Spleen (tissue), 11 donors: ENCODE results near the gene ASTN1. TPM values are rescaled to one million over a fixed set of nuclear protein-coding genes. Genes with fewer than 3 reads are reported as not detected.

Experiments
- DNase-seq: peaks from one replicate; pipeline ENCODE4 v3.0.0-alpha.2; 2020
- H3K27ac ChIP-seq, 8 donors: fragments of 200-600 bp; sonication (generic) in 7 of 8; 1 replicate in 4 of 8; 2 replicates in 4 of 8; pipeline versions ENCODE4 v1.5.0 to v1.8.0; 2016 to 2021; ENCODE audit warnings: inconsistent platforms in 4 of 8, mild to moderate bottlenecking in 4 of 8, moderate library complexity in 1 of 8
- H3K27me3 ChIP-seq, 7 donors: fragments of 200-600 bp; sonication (generic) in 6 of 7; replicated peaks in 1 of 7; 1 replicate in 4 of 7; 2 replicates in 3 of 7; pipeline versions ENCODE4 v1.5.0 to v1.8.0; 2016 to 2021; ENCODE audit warnings: inconsistent platforms in 3 of 7, mild to moderate bottlenecking in 1 of 7
- H3K36me3 ChIP-seq, 6 donors: fragments of 200-600 bp; sonication (generic) in 5 of 6; 1 replicate in 4 of 6; 2 replicates in 2 of 6; pipeline versions ENCODE4 v1.5.0 to v1.8.0; 2016 to 2021; ENCODE audit warnings: inconsistent platforms in 2 of 6
- H3K4me1 ChIP-seq, 6 donors: fragments of 200-600 bp; sonication (generic) in 5 of 6; 1 replicate in 3 of 6; 2 replicates in 3 of 6; pipeline versions ENCODE4 v1.5.0 to v1.8.0; 2016 to 2021; ENCODE audit warnings: inconsistent platforms in 3 of 6
- H3K4me3 ChIP-seq, 8 donors: fragments of 200-600 bp; sonication (generic) in 7 of 8; 1 replicate in 4 of 8; 2 replicates in 4 of 8; pipeline versions ENCODE4 v1.5.0 to v1.8.0; 2016 to 2021; ENCODE audit warnings: inconsistent platforms in 4 of 8, mild to moderate bottlenecking in 4 of 8, moderate library complexity in 2 of 8
- H3K9me3 ChIP-seq, 8 donors: fragments of 200-600 bp; sonication (generic) in 7 of 8; 1 replicate in 4 of 8; 2 replicates in 4 of 8; pipeline versions ENCODE4 v1.5.0 to v1.8.0; 2016 to 2021; ENCODE audit warnings: inconsistent platforms in 4 of 8
- POLR2A ChIP-seq, 3 donors: fragments of 450-650 bp; IDR thresholded peaks; one replicate each; pipeline ENCODE4 v1.5.1; 2017; ENCODE audit warnings: antibody characterized with exemption in 3 of 3, mild to moderate bottlenecking in 1 of 3
- POLR2AphosphoS5 ChIP-seq, 3 donors: sonication (generic); formaldehyde crosslinking; IDR thresholded peaks; one replicate each; pipeline ENCODE4 v1.5.1; 2017; ENCODE audit warnings: antibody characterized with exemption in 3 of 3
- WGBS, 5 donors: extraction: QIAGEN DNeasy Blood & Tissue Kit in 3 of 5; methylation state at CpG; one replicate each; pipeline versions ENCODE4 v1.1.5 to v1.1.7; 2013 to 2018; 5-methylcytosine and 5-hydroxymethylcytosine counted together
- intact Hi-C: fragments of 100-400 bp; cut with DNase I; formaldehyde crosslinking; loops from one replicate; pipeline ENCODE4 v1.15.0; 2023; ENCODE audit warnings: low total_unique reads
- polyA plus RNA-seq, 3 donors: library from polyadenylated mRNA; stranded (reverse); fragments of 200-250 nt; gene quantifications; one replicate each; pipeline ENCODE4 v1.2.1, GENCODE V29; 2013
- total RNA-seq, 7 donors: library from RNA; depleted of rRNA in 3 of 7; stranded (reverse); fragments of >200 nt in 3 of 7; fragmentation: NEBNext Ultra II Directional in 4 of 7; extraction: Animal tissue kit (Norgen Biotek cat#: 25700) in 4 of 7; gene quantifications; one replicate each; pipeline versions ENCODE4 v1.1.0 to v1.2.1, GENCODE V29; 2016 to 2021
- TF ChIP-seq, protein P1 (sequence below), 11 experiments: fragments of 200-600 bp in 7 of 11; fragments of 450-650 bp in 4 of 11; sonication (generic) in 4 of 11; IDR thresholded peaks in 8 of 11; conservative IDR thresholded peaks in 3 of 11; 1 replicate in 7 of 11; 2 replicates in 4 of 11; pipeline versions ENCODE4 v1.4.0 to v1.8.0; 2016 to 2021; ENCODE audit warnings: antibody characterized with exemption in 11 of 11, inconsistent platforms in 4 of 11, mild to moderate bottlenecking in 1 of 11
- donor health status: healthy with polysubstance abuse.
- donor health status: DM: no; HTN: no; CAD: no; lungs with moderate emphysema.
- donor health status: DM: no; HTN: no; CAD: no.
- donor health status: Bipolar disorder and iron deficiency.
- donor health status: healthy.
- donor health status: DM: no; HTN: no; CAD: no.
- donor health status: DM: yes; HTN: yes; CAD: no.

Gene ASTN1
- total and polyA plus RNA-seq, 10 donors = 0.56 to 7.5 (median 4.2) TPM

DNA sequence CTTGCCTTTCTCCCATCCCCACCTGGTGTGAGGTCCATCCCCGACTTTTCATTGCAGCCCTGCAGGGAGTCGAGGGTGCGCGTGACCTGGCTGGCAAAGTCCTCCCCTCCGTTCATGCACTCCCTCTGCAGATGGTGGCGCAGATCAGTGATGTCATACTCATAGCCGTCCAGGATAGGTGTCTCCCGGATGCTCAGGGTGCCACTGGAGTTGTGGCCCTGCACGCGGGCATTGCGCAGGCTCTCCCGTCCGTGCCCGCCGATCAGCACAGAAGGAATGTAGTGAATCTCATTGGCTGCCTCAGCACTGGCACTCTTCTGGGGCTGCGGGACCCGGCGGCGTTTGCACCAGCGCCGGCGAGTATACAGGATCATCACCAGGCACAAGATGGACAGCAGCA lies 132.1 kb downstream of the ASTN1 start:
- Histone ChIP-seq H3K36me3 (no peaks in the 10 kb centered on the region), H3K4me3 (no peak overlapping the region), H3K4me1 (no peaks in the 10 kb centered on the region), H3K27me3 (no peaks in the 10 kb centered on the region), H3K9me3 (no peaks in the 10 kb centered on the region), H3K27ac (no peak overlapping the region)
- TF ChIP-seq POLR2A (IDR thresholded peaks at IDR 0.05) (no peak), POLR2AphosphoS5 (IDR thresholded peaks at IDR 0.05) (no peak)
- TF ChIP-seq, protein P1, sequence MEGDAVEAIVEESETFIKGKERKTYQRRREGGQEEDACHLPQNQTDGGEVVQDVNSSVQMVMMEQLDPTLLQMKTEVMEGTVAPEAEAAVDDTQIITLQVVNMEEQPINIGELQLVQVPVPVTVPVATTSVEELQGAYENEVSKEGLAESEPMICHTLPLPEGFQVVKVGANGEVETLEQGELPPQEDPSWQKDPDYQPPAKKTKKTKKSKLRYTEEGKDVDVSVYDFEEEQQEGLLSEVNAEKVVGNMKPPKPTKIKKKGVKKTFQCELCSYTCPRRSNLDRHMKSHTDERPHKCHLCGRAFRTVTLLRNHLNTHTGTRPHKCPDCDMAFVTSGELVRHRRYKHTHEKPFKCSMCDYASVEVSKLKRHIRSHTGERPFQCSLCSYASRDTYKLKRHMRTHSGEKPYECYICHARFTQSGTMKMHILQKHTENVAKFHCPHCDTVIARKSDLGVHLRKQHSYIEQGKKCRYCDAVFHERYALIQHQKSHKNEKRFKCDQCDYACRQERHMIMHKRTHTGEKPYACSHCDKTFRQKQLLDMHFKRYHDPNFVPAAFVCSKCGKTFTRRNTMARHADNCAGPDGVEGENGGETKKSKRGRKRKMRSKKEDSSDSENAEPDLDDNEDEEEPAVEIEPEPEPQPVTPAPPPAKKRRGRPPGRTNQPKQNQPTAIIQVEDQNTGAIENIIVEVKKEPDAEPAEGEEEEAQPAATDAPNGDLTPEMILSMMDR (IDR thresholded peaks at IDR 0.05 in 8 of 11, conservative IDR thresholded peaks at IDR 0.05 in 3 of 11) = no peak
- WGBS, 5 donors = 78 to 90% (median 86%) methylated on average over 16 to 22 of the region's 22 CpGs
- intact Hi-C loops = no loop called here
- no peak for DNase-seq

DNA sequence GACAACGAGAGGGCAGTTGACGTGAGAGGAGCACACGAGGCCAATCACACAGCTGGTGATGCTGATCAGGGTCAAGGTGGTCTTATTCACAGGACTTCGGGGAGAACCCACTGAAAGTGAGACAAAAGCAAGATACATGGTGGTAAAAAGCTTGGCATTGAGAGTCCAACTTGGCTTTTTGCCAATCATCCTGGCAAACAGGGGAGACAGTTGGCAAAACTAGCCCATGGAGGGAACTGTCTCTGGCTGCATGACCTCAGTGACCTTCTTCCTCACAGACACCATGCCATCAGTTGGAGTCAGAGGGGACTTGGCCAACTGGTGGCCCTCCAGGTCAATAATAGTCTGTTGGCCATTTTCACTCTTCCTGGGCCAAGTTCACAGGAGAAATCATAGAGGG lies 139.9 kb downstream of the ASTN1 start:
- H3K9me3 ChIP-seq = no peaks in the 10 kb centered on the region
- no peak overlapping the region for H3K27ac ChIP-seq
- H3K4me3 ChIP-seq = no peak overlapping the region
- H3K36me3 ChIP-seq = no peaks in the 10 kb centered on the region
- 81 to 96% (median 87%) methylated on average over 4 of the region's 4 CpGs for WGBS, 5 donors
- H3K4me1 ChIP-seq = no peaks in the 10 kb centered on the region
- intact Hi-C loops = no loop called here
- H3K27me3 ChIP-seq = no peaks in the 10 kb centered on the region
- TF ChIP-seq POLR2AphosphoS5 (IDR thresholded peaks at IDR 0.05) (no peak), POLR2A (IDR thresholded peaks at IDR 0.05) (no peak)
- TF ChIP-seq, protein P1 (IDR thresholded peaks at IDR 0.05 in 8 of 11, conservative IDR thresholded peaks at IDR 0.05 in 3 of 11) = no peak
- DNase-seq = no peak

DNA sequence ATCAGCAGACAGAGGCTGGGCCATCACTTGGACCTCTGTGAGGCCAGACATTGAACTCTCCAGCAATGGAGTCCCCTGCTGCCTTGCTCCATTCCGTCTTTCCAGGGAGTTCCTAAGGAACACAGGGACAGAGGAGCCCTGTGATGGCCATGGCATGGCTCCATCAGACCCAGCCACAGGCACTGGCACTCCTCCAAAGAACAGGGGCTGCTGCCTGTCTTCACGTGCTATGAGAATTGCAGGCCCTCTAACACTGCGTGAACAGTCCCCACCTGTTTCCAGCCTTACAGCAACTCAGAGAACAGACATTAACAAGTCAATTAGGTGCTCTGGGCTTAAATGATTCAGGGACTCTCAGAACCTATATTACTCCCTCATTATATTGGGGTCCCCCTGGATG lies 140.8 kb downstream of the ASTN1 start:
- Histone ChIP-seq H3K27ac (no peak overlapping the region), H3K9me3 (no peaks in the 10 kb centered on the region), H3K4me3 (no peak overlapping the region), H3K36me3 (no peaks in the 10 kb centered on the region), H3K4me1 (no peaks in the 10 kb centered on the region), H3K27me3 (no peaks in the 10 kb centered on the region)
- TF ChIP-seq POLR2AphosphoS5 (IDR thresholded peaks at IDR 0.05) (no peak), POLR2A (IDR thresholded peaks at IDR 0.05) (no peak)
- TF ChIP-seq, protein P1 (IDR thresholded peaks at IDR 0.05 in 8 of 11, conservative IDR thresholded peaks at IDR 0.05 in 3 of 11) = no peak
- WGBS, 5 donors = 79 to 94% (median 88%) methylated on average over 3 of the region's 3 CpGs
- no peak for DNase-seq
- intact Hi-C loops = no loop called here

DNA sequence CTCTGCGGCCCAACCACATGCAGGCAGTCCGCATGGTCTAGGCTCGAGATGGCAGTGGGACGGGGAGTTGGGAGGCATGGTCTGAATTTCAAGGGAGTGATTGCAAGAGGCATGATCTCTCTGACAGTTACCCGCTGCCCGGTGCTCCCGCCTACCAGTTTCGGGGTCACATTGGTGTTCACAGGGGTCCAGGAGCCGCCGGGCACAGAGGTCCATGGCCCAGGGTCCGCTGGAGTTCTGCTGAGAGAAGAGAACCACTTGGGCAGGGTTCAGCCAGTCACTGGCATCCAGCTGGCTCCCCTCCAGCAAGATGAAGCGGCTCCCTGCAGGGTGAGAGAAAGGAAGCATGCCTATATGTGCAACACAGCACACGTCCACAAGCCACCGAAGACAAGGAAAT lies 141.3 kb downstream of the ASTN1 start:
- Histone ChIP-seq H3K4me1 (no peaks in the 10 kb centered on the region), H3K9me3 (no peaks in the 10 kb centered on the region), H3K27me3 (no peaks in the 10 kb centered on the region), H3K4me3 (no peak overlapping the region), H3K36me3 (no peaks in the 10 kb centered on the region), H3K27ac (no peak overlapping the region)
- TF ChIP-seq POLR2AphosphoS5 (IDR thresholded peaks at IDR 0.05) (no peak), POLR2A (IDR thresholded peaks at IDR 0.05) (no peak)
- 86 to 92% (median 89%) methylated on average over 9 to 14 of the region's 14 CpGs for WGBS, 5 donors
- intact Hi-C loops = no loop called here
- no peak for DNase-seq

DNA sequence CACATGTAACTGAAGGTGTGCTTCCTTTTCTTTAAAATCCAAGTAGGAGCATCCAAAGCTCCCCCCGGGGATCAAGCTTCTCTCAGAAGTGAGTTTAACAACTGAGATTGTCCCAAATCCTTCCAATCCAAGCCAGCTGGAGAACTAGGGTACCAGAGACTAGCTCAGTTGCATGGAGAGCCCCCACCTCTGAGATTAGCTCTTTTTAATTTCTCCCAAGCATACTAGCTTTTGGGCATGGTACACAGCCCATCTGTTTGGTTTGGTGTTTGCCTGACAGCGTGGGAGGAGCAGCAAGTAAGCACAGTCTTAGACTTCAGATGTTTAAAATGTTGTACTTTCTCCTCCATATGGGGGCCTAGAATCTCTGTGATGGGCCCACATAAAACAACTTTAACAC lies 142.8 kb downstream of the ASTN1 start:
- Histone ChIP-seq H3K27ac (no peak overlapping the region), H3K9me3 (no peaks in the 10 kb centered on the region), H3K36me3 (no peaks in the 10 kb centered on the region), H3K4me1 (no peaks in the 10 kb centered on the region), H3K27me3 (no peaks in the 10 kb centered on the region), H3K4me3 (no peak overlapping the region)
- TF ChIP-seq POLR2A (IDR thresholded peaks at IDR 0.05) (no peak), POLR2AphosphoS5 (IDR thresholded peaks at IDR 0.05) (no peak)
- TF ChIP-seq, protein P1 (IDR thresholded peaks at IDR 0.05 in 8 of 11, conservative IDR thresholded peaks at IDR 0.05 in 3 of 11) = no peak
- WGBS, 5 donors = 71 to 86% (median 72%) methylated on average over 2 of the region's 2 CpGs
- DNase-seq = no peak
- intact Hi-C loops = no loop called here
